ENCODE data around the gene FCGBP. TPM values are rescaled to one million over a fixed set of nuclear protein-coding genes. Genes with fewer than 3 reads are reported as not detected.

FCGBP gene
- total and polyA plus RNA-seq, 2 of the 4 experiments (the other 2 are of a cell fraction) = under 0.01 to 0.03 TPM

DNA sequence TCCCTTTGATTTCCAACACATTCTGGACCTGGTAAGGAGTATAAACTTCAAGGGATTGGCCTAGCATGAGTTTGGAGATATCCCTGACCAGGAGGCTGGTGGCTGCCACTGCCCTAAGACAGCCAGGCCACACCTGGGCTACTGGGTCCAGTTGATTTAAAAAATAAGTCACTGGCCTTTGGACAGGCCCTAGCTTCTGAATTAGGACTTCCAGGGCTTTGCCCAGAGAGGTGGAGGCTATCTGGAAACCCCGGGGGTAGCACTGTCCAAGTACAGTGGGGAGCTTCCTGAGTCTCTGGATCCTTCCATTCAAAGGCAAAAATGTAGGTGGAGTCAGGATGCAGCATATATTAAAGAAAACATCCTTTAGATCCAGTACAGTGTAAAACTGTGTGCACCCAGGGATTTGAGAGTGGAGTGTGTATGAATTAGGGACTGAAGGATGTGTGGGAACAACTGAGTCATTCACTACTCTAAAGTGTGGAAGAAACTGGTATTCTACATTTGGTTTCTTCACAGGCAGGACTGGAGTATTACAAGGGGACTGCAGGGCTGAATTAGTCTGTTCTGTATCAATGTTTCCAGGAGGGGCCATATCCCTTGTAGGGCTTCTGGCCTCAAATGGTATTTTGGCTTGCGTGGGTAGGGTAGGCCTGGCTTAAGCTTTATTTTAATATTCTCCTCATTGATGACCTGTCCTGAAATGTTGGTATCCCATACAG, 14.8 kb upstream of the FCGBP start:
- no CpG with 5 or more reads among the region's 2 CpGs for WGBS, 2 experiments (ENCODE audit: extremely low coverage in 2 of 2, insufficient read length in 1 of 2)
- no peaks in the 10 kb centered on the region for H3K36me3 ChIP-seq (ENCODE audit: control insufficient read depth, insufficient read depth, low read length)
- H3K9me3 ChIP-seq (ENCODE audit: control insufficient read depth, insufficient read depth, low read length) = no peaks in the 10 kb centered on the region
- DNase-seq (no peak), ATAC-seq (ENCODE audit: low read depth) (no peak)
- H4K8ac ChIP-seq (ENCODE audit: low read depth in 2 of 2, low read length in 2 of 2) = no peak overlapping the region
- no peaks in the 10 kb centered on the region for H3K27me3 ChIP-seq (ENCODE audit: control insufficient read depth, insufficient read depth, low read length)
- H2AK9ac ChIP-seq (replicated peaks; ENCODE audit: low read depth, low read length, poor library complexity) = no peak overlapping the region
- H2BK5ac ChIP-seq (ENCODE audit: low read depth, low read length, poor library complexity, severe bottlenecking) = no peak overlapping the region
- intact Hi-C loops (cut with micrococcal nuclease) = no loop called here
- TF ChIP-seq, protein P1, sequence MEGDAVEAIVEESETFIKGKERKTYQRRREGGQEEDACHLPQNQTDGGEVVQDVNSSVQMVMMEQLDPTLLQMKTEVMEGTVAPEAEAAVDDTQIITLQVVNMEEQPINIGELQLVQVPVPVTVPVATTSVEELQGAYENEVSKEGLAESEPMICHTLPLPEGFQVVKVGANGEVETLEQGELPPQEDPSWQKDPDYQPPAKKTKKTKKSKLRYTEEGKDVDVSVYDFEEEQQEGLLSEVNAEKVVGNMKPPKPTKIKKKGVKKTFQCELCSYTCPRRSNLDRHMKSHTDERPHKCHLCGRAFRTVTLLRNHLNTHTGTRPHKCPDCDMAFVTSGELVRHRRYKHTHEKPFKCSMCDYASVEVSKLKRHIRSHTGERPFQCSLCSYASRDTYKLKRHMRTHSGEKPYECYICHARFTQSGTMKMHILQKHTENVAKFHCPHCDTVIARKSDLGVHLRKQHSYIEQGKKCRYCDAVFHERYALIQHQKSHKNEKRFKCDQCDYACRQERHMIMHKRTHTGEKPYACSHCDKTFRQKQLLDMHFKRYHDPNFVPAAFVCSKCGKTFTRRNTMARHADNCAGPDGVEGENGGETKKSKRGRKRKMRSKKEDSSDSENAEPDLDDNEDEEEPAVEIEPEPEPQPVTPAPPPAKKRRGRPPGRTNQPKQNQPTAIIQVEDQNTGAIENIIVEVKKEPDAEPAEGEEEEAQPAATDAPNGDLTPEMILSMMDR (conservative IDR thresholded peaks at IDR 0.05; ENCODE audit: low read depth, low read length) = no peak
- no peak for TF ChIP-seq BHLHE40 (IDR thresholded peaks at IDR 0.05; ENCODE audit: low read depth, low read length)
- TF ChIP-seq CEBPB (IDR thresholded peaks at IDR 0.05; ENCODE audit: low read depth, low read length) = no peak
- no peak for TF ChIP-seq NFE2L2 (IDR thresholded peaks at IDR 0.05; ENCODE audit: low read depth, low read length)
- no peak for TF ChIP-seq RAD21 (IDR thresholded peaks at IDR 0.05; ENCODE audit: low read length)
- no peak for TF ChIP-seq SMC3 (IDR thresholded peaks at IDR 0.05; ENCODE audit: low read depth, low read length)
- no peak for TF ChIP-seq CHD1 (IDR thresholded peaks at IDR 0.05; ENCODE audit: low read depth, low read length)
- no peaks in the 10 kb centered on the region for H3K9me1 ChIP-seq (ENCODE audit: insufficient read depth, low read length)
- no peaks in the 10 kb centered on the region for H3K4me1 ChIP-seq (ENCODE audit: control insufficient read depth, insufficient read depth, low read length)
- H3K14ac ChIP-seq (replicated peaks; ENCODE audit: low read depth, low read length) = no peak overlapping the region
- no peak overlapping the region for H2AK5ac ChIP-seq (ENCODE audit: low read depth, low read length)
- no peak overlapping the region for H2AFZ ChIP-seq (replicated peaks; ENCODE audit: low read length, poor library complexity)
- no peak overlapping the region for H3K18ac ChIP-seq (ENCODE audit: low read depth, low read length)
- no peak overlapping the region for H3K4ac ChIP-seq (ENCODE audit: low read depth, low read length)
- no peak overlapping the region for H3K56ac ChIP-seq (ENCODE audit: extremely low read depth, insufficient read depth, low read length)
- H3K23ac ChIP-seq (ENCODE audit: low read depth, low read length) = no peak overlapping the region
- in situ Hi-C loops (cut with MboI; ENCODE audit: low sequenced_read_pairs) = no loop called here
- BruUV-seq (replicated peaks) = no TSS peak
- H2BK20ac ChIP-seq (ENCODE audit: low read depth, low read length) = no peak overlapping the region
- no peak overlapping the region for H3K27ac ChIP-seq (ENCODE audit: insufficient read depth, low read length)
- H4K5ac ChIP-seq (ENCODE audit: low read depth, low read length) = no peak overlapping the region
- no peak overlapping the region for H3K4me3 ChIP-seq (ENCODE audit: insufficient read depth, low read depth, low read length)
- no peak overlapping the region for H3K9ac ChIP-seq (ENCODE audit: low read depth, low read length)
- no peak overlapping the region for H4K91ac ChIP-seq (ENCODE audit: insufficient read depth, low read depth, low read length)
- POLR2A ChIA-PET (ENCODE audit: unreplicated experiment) = no interaction called here
- no peaks in the 10 kb centered on the region for H4K20me1 ChIP-seq (ENCODE audit: insufficient read depth, low read length)
- CTCF ChIA-PET = no interaction called here
- dilution Hi-C loops (cut with HindIII; ENCODE audit: low sequenced_read_pairs, unreplicated experiment) = no loop called here
- no peak overlapping the region for H3K4me2 ChIP-seq (ENCODE audit: low read depth, low read length)
- H2BK120ac ChIP-seq (ENCODE audit: low read depth, low read length) = no peak overlapping the region
- no peak overlapping the region for H2BK15ac ChIP-seq (ENCODE audit: low read depth, low read length)
- H3K79me1 ChIP-seq (ENCODE audit: low read depth in 1 of 2, low read length in 2 of 2) = no peaks in the 10 kb centered on the region

All from IMR-90 (cell line).